ENCODE results near the gene CDK5. TPM values are rescaled to one million over a fixed set of nuclear protein-coding genes. Genes with fewer than 3 reads are reported as not detected.

Gene CDK5
- total and polyA plus RNA-seq, 2 donors from 2014 or later = 9.1 to 21.5 TPM

- peak overlapping the region; percentile 56 to 93 (median 71) for H3K4me3 ChIP-seq (ENCODE audit: low read length in 3 of 3)
- peaks cover 4 to 38% (median 19%) of the 10 kb centered on the region in 3 donors for H3K4me1 ChIP-seq (ENCODE audit: control insufficient read depth in 2 of 3, insufficient read depth in 2 of 3, low read depth in 1 of 3, low read length in 3 of 3)
- H3K9ac ChIP-seq (ENCODE audit: low read length in 3 of 3) = peak overlapping the region; percentile 26 to 95 (median 37)
- TF ChIP-seq, protein P1, sequence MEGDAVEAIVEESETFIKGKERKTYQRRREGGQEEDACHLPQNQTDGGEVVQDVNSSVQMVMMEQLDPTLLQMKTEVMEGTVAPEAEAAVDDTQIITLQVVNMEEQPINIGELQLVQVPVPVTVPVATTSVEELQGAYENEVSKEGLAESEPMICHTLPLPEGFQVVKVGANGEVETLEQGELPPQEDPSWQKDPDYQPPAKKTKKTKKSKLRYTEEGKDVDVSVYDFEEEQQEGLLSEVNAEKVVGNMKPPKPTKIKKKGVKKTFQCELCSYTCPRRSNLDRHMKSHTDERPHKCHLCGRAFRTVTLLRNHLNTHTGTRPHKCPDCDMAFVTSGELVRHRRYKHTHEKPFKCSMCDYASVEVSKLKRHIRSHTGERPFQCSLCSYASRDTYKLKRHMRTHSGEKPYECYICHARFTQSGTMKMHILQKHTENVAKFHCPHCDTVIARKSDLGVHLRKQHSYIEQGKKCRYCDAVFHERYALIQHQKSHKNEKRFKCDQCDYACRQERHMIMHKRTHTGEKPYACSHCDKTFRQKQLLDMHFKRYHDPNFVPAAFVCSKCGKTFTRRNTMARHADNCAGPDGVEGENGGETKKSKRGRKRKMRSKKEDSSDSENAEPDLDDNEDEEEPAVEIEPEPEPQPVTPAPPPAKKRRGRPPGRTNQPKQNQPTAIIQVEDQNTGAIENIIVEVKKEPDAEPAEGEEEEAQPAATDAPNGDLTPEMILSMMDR (IDR thresholded peaks at IDR 0.05; ENCODE audit: borderline replicate concordance, extremely low read depth, insufficient read depth) = no peak
- peak overlapping the region; percentile 99 to 100 for H3K27ac ChIP-seq (ENCODE audit: low read depth in 2 of 2, low read length in 2 of 2)
- FAIRE-seq = no peak
- no peaks in the 10 kb centered on the region for H3K9me3 ChIP-seq (ENCODE audit: control insufficient read depth in 2 of 3, insufficient read depth in 1 of 3, low read length in 3 of 3)
- intact Hi-C loops (cut with DNase I) = no loop called here
- H3K36me3 ChIP-seq (ENCODE audit: control insufficient read depth in 2 of 3, insufficient read depth in 3 of 3, low read length in 3 of 3) = peaks cover 0 to 11% (median 7%) of the 10 kb centered on the region in 3 donors
- peak in 4 of 5 donors; percentile 39 to 84 (median 51) for DNase-seq
- H3K27me3 ChIP-seq (ENCODE audit: control insufficient read depth, insufficient read depth, low read length) = no peaks in the 10 kb centered on the region
Measured at GRCh38 chr7:151060416-151061212, 2.9 kb upstream of the CDK5 start.

GRCh38 chr7:151060113-151060415, 2.4 kb upstream of the CDK5 start:
- FAIRE-seq (no peak), DNase-seq (no peak)
- H3K4me3 ChIP-seq (ENCODE audit: low read length in 3 of 3) = peak overlapping the region; percentile 56 to 93 (median 71)
- peaks cover 0 to 6% (median 4%) of the 10 kb centered on the region in 3 donors for H3K36me3 ChIP-seq (ENCODE audit: control insufficient read depth in 2 of 3, insufficient read depth in 3 of 3, low read length in 3 of 3)
- peak overlapping the region; percentile 99 to 100 for H3K27ac ChIP-seq (ENCODE audit: low read depth in 2 of 2, low read length in 2 of 2)
- H3K27me3 ChIP-seq (ENCODE audit: control insufficient read depth, insufficient read depth, low read length) = no peaks in the 10 kb centered on the region
- intact Hi-C loops (cut with DNase I) = no loop called here
- no peaks in the 10 kb centered on the region for H3K9me3 ChIP-seq (ENCODE audit: control insufficient read depth in 2 of 3, insufficient read depth in 1 of 3, low read length in 3 of 3)
- H3K4me1 ChIP-seq (ENCODE audit: control insufficient read depth in 2 of 3, insufficient read depth in 2 of 3, low read depth in 1 of 3, low read length in 3 of 3) = peaks cover 4 to 38% (median 19%) of the 10 kb centered on the region in 3 donors
- TF ChIP-seq, protein P1 (IDR thresholded peaks at IDR 0.05; ENCODE audit: borderline replicate concordance, extremely low read depth, insufficient read depth) = no peak
- peak overlapping the region; percentile 26 to 95 (median 37) for H3K9ac ChIP-seq (ENCODE audit: low read length in 3 of 3)

DNA sequence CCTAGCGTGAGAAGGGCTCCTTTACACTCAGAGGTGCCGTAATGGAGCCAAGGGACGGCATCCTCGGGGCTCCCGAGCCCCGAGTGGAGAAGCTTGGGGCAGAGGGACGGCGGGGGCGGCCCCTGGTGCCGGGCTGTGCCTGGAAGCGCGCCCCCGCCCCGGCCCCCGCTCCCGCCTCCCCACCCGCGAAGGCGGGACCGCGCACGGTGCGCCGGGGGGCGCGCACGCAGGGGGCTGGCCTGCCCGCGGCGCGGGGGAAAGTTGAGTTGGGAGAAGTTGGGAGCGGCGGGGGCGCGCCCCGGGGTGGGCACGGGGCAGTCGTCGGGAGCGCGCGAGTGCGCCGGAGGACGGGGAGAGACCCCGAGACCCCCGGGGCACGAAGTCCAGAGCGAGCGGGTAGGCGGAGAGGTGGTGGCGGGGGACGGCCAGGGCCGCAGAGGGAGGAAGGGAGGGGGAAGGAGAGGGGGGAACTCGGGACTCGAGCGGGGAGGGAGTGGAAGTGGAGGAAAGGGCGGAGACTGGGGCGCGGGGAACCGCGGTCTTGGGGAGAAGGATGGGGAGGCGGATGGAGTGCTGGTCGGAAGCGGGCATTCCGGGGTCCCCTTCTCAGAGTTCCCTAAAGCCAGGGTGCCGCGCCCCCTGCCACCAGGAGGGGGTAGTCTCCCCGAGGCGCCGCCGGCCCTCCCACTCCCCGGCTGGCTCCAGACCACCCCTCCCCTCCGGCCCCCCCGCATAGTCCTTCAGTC, 1.8 kb upstream of the CDK5 start, which contains the start of gene SLC4A2:
Gene SLC4A2 (plus strand): TSS at position 223 of the 746 bp plus-strand sequence. CDS start 2,399 bp downstream, outside the sequence.
- TF ChIP-seq, protein P1 (IDR thresholded peaks at IDR 0.05; ENCODE audit: borderline replicate concordance, extremely low read depth, insufficient read depth) = no peak
- peak; percentile 80 to 93 (median 90) for DNase-seq
- Histone ChIP-seq H3K9me3 (ENCODE audit: control insufficient read depth in 2 of 3, insufficient read depth in 1 of 3, low read length in 3 of 3) (no peaks in the 10 kb centered on the region), H3K27ac (ENCODE audit: low read depth in 2 of 2, low read length in 2 of 2) (peak within 1 kb of the TSS; percentile 99 to 100), H3K4me1 (ENCODE audit: control insufficient read depth in 2 of 3, insufficient read depth in 2 of 3, low read depth in 1 of 3, low read length in 3 of 3) (peaks cover 4 to 38% (median 19%) of the 10 kb centered on the region in 3 donors), H3K36me3 (ENCODE audit: control insufficient read depth in 2 of 3, insufficient read depth in 3 of 3, low read length in 3 of 3) (peaks cover 0 to under 1% (median 0%) of the 10 kb centered on the region in 3 donors), H3K9ac (ENCODE audit: low read length in 3 of 3) (peak within 1 kb of the TSS; percentile 50 to 95 (median 93)), H3K27me3 (ENCODE audit: control insufficient read depth, insufficient read depth, low read length) (no peaks in the 10 kb centered on the region), H3K4me3 (ENCODE audit: low read length in 3 of 3) (peak within 1 kb of the TSS; percentile 71 to 93 (median 82))
- intact Hi-C loops (cut with DNase I) = no loop called here
- no peak for FAIRE-seq
